Measurements from ENCODE around the gene AGBL4.
"Not testable (repeated sequence)": the region's sequence is repeated elsewhere in the genome, so short reads cannot be mapped to it uniquely, and the experiment has no call there.

AGBL4 gene

GRCh38 chr1:49016030-49016977 lies 1007.5 kb downstream of the AGBL4 start:
- DNase-seq, result no peak

- no peak for DNase-seq
Observed at GRCh38 chr1:49013079-49013478, 1010.7 kb downstream of the AGBL4 start.

GRCh38 chr1:49002981-49003380 lies 1020.8 kb downstream of the AGBL4 start:
- DNase-seq, result not testable (repeated sequence)

- DNase-seq, result no peak
Observed at GRCh38 chr1:48999321-48999720, 1024.4 kb downstream of the AGBL4 start.

- no peak for DNase-seq
Observed at GRCh38 chr1:48996311-48996710, 1027.4 kb downstream of the AGBL4 start.

GRCh38 chr1:48988633-48989197 lies 1035.0 kb downstream of the AGBL4 start:
- DNase-seq, result no peak

GRCh38 chr1:48979940-48980339 lies 1043.8 kb downstream of the AGBL4 start:
- DNase-seq, result no peak

GRCh38 chr1:48978413-48978812 lies 1045.3 kb downstream of the AGBL4 start:
- no peak for DNase-seq

- no peak for DNase-seq
Observed at GRCh38 chr1:48977273-48977672, 1046.5 kb downstream of the AGBL4 start.

GRCh38 chr1:48969971-48970370 lies 1053.8 kb downstream of the AGBL4 start:
- no peak for DNase-seq

- DNase-seq, result no peak
Observed at GRCh38 chr1:48967318-48967717, 1056.4 kb downstream of the AGBL4 start.

GRCh38 chr1:48966583-48966982 lies 1057.2 kb downstream of the AGBL4 start:
- no peak for DNase-seq

- no peak for DNase-seq
Observed at GRCh38 chr1:48960320-48960719, 1063.4 kb downstream of the AGBL4 start.

GRCh38 chr1:48955774-48956173 lies 1068.0 kb downstream of the AGBL4 start:
- DNase-seq, result no peak

- no peak for DNase-seq
Observed at GRCh38 chr1:48953617-48954016, 1070.1 kb downstream of the AGBL4 start.

GRCh38 chr1:48948562-48948961 lies 1075.2 kb downstream of the AGBL4 start:
- no peak for DNase-seq

- DNase-seq, result no peak
Observed at GRCh38 chr1:48947761-48948537, 1075.8 kb downstream of the AGBL4 start.

GRCh38 chr1:48946070-48946469 lies 1077.7 kb downstream of the AGBL4 start:
- no peak for DNase-seq

- DNase-seq, result no peak
Observed at GRCh38 chr1:48944811-48945210, 1078.9 kb downstream of the AGBL4 start.

GRCh38 chr1:48943826-48944225 lies 1079.9 kb downstream of the AGBL4 start:
- DNase-seq, result no peak

- no peak for DNase-seq
Observed at GRCh38 chr1:48943393-48943792, 1080.4 kb downstream of the AGBL4 start.

GRCh38 chr1:48940962-48941732 lies 1082.6 kb downstream of the AGBL4 start:
- no peak for DNase-seq

- no peak for DNase-seq
Observed at GRCh38 chr1:48940354-48940753, 1083.4 kb downstream of the AGBL4 start.
